Fibroblast of peridontal ligament (primary cell): Measurements from ENCODE around the gene LDLRAD1.
"Not testable (repeated sequence)": the region's sequence is repeated elsewhere in the genome, so short reads cannot be mapped to it uniquely, and the experiment has no call there.

Experiments
- DNase-seq: peaks from one replicate; pipeline ENCODE4 v3.0.0-alpha.2; 2010; ENCODE audit errors: extremely low read depth

Gene LDLRAD1, protein sequence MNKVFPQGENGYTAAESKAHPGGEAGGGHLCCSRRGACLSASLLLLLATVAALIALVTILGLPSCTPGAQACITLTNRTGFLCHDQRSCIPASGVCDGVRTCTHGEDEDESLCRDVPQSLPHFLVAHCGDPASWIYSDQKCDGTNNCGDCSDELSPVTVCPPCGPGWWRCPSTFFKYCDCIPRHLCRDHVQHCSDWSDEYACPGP

GRCh38 chr1:54017979-54018378 is at the start of gene LDLRAD1:
Gene LDLRAD1, minus strand, starts transcription at chr1:54018186. Its CDS starts 74 bp downstream, at chr1:54018112.
- DNase-seq, result no peak

DNA sequence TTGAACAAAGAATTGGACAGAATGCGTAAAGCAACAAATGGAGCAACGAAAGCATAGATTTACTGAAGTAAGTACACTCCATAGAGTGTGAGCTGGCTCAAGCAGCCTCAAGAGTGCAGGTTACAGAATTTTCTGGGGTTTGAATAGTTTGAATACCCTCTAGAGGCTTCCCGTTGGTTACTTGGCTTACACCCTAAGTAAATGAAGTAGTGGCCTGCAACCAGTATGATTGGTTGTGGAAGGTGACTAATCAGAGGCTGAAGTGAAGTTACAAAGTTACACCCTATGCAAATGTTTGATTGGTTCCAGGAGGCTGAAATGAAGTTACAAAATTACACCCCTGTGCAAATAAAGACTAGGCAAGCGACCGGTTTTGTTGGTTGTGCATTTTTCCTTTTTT is 46.3 kb upstream of the LDLRAD1 start:
- DNase-seq, result no peak

GRCh38 chr1:54054438-54054749 is 36.4 kb upstream of the LDLRAD1 start:
- DNase-seq, result no peak

DNA sequence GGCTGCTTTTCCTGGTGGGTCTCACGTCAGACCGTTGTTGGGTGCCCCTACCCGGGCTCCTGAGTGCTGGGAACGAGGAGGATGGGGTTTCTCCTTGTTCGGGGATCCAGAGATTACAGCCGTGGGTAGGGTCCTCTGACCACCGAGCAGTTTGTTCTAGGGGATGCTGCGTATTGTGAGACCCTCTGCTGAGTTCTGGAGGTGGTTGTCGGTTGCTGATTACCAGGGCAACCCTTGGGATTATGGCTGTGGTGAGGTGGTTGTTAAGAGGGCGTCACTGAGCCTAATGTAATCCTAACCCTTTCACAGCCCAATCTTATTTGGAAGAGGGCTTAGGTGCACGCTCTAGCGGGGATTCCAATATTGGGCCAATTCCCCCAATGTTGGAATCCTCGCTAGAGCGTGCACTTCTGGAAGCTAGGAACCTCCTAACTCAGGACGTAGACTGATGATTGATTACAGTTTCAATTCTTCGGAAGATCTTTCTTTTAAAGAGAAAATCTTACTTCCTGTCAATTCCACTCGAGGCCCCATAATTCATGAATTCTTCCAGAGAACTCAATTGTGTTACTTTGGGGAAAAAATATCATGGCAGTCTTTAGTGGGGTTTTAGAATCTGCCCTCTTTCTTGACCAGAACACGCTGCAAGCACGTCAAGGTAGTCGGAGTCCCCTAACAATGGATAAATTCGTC is 35.9 kb upstream of the LDLRAD1 start:
- DNase-seq, result peak; percentile 36

- peak; percentile 99 for DNase-seq
Observed at GRCh38 chr1:54052934-54053744, 35.2 kb upstream of the LDLRAD1 start, which contains the start of the genes TCEANC2 and TMEM59. Gene TCEANC2, plus strand, starts transcription at chr1:54053608. Its CDS starts 815 bp downstream, at chr1:54054423. Gene TMEM59, minus strand, starts transcription at chr1:54053204. Its CDS starts 16 bp downstream, at chr1:54053188.

DNA sequence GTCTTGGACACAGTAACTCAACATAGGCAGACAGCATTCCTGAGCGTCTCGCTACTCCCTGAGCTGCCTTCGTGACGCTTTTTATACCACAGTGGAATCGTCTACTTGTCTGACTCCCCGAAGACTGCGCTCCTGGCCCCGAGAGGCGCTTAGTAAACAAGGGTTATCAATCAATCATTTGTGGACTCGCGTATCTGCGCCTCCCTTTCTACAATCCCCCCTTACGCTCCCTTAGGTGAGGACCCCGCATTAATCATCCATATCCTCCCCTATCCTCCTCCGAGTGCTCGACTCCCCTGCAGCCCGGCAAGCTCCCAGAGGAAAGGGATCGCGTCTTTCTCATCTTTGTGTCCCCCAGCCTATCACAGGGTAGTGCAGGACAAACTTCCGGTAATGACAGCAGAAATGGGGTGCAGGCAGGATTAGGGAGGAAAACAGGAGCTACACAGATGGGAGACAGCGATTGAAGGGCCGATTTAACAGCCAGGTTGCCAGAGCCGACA is 34.5 kb upstream of the LDLRAD1 start:
- peak; percentile 58 for DNase-seq

- peak; percentile 25 for DNase-seq
Observed at GRCh38 chr1:54051933-54052430, 34.0 kb upstream of the LDLRAD1 start.

DNA sequence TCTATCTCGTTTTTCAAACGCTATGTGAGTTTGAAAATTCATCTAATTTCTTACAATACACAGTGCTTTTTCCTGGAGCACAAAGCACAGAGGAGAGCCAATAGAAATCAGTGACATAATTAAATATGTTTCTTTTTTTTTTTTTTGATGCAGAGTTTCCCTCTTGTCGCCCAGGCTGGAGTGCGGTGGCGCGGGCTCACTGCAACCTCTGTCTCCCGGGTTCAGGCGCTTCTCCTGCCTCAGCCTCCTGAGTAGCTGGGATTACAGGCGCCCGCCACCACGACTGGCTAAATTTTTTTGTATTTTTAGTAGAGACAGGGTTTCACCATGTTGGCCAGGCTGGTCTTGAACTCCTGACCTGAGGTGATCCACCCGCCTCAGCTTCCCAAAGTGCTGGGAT is 32.4 kb upstream of the LDLRAD1 start:
- DNase-seq, result not testable (repeated sequence)

- no peak for DNase-seq
Observed at GRCh38 chr1:54047384-54048305, 29.7 kb upstream of the LDLRAD1 start.

GRCh38 chr1:54046671-54047383 is 28.8 kb upstream of the LDLRAD1 start:
- DNase-seq, result peak; percentile 63

DNA sequence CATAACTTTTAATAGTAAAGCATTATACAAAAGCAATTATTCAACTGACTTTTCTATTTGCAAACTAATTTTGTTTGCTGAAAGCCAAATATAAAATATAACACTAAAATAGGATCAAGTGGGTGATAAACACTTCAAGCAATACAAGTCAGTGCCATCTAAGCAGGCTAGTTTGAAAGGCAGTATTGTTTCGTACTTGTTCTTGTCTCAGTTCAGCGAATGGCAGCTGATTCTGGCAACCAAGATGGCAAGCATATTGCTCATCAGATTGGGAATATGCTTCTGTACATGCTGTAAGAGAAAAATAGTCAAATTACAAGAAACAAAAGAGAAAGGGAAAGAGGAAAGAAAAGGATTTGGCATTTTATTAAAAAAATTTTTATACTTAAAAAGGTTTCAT is 27.5 kb upstream of the LDLRAD1 start:
- no peak for DNase-seq

DNA sequence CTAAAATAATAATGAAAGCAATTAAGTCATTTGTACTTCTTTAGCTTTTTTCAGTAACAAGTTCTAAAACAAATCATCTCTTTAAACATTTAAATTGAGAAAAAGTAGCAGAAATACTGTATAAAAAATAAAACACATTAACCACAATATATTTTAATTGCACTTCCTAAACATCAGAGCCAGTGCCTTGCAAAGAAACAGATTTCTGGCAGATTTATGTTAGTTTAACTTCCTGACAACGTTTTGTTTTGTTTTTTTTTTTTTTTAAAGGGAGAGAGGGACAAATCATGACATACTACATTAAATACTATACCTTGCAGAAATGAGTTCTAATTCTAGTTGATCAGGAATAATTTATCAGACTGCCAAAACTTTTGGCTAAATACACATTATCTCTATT is 23.8 kb upstream of the LDLRAD1 start:
- DNase-seq, result no peak

- DNase-seq, result peak; percentile 51
Observed at GRCh38 chr1:54037476-54037875, 19.5 kb upstream of the LDLRAD1 start.

DNA sequence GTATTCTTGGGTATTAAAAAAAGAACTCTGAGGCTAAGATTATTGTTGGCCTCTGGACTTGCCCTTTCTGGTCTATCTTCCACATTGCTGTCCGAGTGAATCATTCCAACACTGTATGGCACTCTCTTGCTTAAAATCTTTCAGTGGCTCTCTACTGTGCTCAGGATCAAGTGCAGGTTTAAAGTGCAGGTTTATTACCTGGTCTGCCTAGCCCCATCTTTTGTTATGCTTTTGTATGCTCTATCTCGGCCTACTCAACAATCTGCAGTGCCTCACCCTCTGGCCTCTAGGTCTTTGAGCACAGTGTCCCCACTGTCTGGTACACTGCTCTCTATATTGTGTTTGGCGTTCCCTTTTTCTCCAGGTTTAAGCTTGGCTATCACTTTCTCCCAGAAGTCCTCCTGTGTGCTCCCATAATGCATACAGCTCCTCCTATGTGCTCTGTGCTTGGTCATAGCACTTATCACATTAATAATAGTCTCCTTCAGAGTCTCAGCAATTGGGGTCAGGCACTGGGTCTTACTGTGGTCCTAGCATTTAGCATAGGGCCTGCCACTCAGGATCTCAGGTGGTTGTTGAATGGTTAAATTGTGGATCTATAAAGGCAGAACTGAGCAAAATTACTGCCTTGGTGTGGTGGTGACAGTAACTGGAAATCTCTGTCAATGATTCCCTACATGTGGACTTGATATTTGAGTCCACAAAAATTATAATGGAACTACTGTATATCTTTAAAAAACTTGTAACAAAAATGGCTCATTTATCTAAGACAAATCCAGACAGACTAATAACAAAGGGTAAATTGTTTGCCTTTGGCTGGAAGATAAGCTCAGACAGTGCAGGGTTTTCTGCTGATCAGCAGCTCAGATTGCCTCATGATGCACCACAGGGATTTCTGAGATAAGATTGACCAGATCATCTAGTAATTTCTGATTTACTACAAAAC is 10.6 kb upstream of the LDLRAD1 start:
- DNase-seq, result no peak

DNA sequence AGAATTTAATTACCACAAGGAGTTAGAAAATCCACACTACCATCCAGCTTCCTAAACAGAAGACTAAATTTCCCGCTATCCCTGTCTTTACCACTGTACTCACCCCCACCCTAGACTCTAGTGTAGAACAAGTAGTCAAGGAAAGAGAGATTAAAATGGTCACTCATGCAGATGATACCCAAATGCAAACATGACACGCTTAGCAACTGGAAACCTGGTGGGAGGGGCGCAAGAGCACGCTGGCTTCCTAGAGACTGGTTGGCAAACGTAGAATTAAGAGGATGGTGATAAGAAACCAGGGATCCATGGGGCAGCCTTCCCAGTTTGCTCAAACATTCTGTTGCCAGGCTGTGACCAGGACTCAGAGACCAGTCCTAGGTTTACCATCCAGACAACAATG is 9.9 kb upstream of the LDLRAD1 start:
- no peak for DNase-seq

GRCh38 chr1:54024811-54025210 is 6.8 kb upstream of the LDLRAD1 start:
- DNase-seq, result not testable (repeated sequence)

DNA sequence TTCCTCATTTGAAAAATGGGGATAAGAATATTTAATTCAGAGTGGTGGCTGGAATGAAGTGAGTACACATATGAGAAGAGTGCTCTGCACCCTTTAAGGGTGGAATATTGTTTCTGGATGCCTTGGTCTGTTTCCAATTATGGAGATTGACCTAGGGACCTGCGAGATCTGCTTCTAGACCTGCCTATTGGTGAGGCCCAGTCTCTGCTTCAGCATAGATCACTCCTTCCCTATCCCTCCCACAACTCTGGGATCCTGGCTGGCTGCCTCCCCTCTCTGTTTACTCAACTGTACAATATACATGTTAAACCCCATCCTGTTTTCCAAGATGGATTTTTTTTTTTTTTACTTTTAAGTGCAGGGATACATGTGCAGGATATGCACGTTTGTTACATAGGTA is 6.4 kb upstream of the LDLRAD1 start:
- no peak for DNase-seq

GRCh38 chr1:54019562-54020176 is 1.7 kb upstream of the LDLRAD1 start:
- not testable (repeated sequence) for DNase-seq

DNA sequence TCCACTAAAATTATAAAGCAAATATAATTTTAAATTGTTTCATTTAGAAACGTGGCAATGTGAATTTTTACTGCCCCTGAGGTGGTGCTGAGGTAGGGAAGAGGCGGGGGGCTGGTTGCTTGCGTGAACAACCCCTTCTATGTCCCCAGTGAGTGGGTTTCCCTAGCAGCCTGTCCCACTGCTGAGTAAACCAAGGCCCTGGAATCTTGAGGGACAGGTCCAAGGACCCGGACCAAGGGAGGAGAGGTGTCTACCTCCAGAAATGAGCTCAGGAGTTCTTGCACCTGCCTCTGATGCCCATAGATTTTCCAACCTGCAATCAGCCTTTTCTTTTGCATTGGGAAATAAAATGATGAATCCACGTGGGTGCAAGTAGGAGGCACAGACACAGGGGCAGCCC is 649 bp upstream of the LDLRAD1 start:
- DNase-seq, result no peak
